Upper lobe of left lung (tissue), 4 donors: Measurements from ENCODE around the gene GALNT4.

Source experiments
- EP300 ChIP-seq, 4 donors: sonication (generic); formaldehyde crosslinking; IDR thresholded peaks; one replicate each; pipeline ENCODE4 v1.5.1; 2017; ENCODE audit warnings: antibody characterized with exemption in 4 of 4, control low read depth in 2 of 4
- POLR2A ChIP-seq, 4 donors: fragments of 450-650 bp; IDR thresholded peaks; one replicate each; pipeline ENCODE4 v1.5.1; 2016 to 2017; ENCODE audit warnings: antibody characterized with exemption in 4 of 4, mild to moderate bottlenecking in 2 of 4
- TF ChIP-seq, protein P1 (sequence below), 6 experiments: fragments of 450-650 bp in 4 of 6; fragments of 200-600 bp in 2 of 6; sonication (generic) in 2 of 6; IDR thresholded peaks; one replicate each; pipeline ENCODE4 v1.5.1; 2016 to 2019; ENCODE audit warnings: antibody characterized with exemption in 6 of 6

- TF ChIP-seq, protein P1, sequence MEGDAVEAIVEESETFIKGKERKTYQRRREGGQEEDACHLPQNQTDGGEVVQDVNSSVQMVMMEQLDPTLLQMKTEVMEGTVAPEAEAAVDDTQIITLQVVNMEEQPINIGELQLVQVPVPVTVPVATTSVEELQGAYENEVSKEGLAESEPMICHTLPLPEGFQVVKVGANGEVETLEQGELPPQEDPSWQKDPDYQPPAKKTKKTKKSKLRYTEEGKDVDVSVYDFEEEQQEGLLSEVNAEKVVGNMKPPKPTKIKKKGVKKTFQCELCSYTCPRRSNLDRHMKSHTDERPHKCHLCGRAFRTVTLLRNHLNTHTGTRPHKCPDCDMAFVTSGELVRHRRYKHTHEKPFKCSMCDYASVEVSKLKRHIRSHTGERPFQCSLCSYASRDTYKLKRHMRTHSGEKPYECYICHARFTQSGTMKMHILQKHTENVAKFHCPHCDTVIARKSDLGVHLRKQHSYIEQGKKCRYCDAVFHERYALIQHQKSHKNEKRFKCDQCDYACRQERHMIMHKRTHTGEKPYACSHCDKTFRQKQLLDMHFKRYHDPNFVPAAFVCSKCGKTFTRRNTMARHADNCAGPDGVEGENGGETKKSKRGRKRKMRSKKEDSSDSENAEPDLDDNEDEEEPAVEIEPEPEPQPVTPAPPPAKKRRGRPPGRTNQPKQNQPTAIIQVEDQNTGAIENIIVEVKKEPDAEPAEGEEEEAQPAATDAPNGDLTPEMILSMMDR (IDR thresholded peaks at IDR 0.05): no peak
- TF ChIP-seq POLR2A (IDR thresholded peaks at IDR 0.05): no peak
- TF ChIP-seq EP300 (IDR thresholded peaks at IDR 0.05): no peak
Observed at GRCh38 chr12:89501793-89502192, 22.8 kb downstream of the GALNT4 start.
